Measurements from ENCODE around the gene GLP2R. TPM values are rescaled to one million over a fixed set of nuclear protein-coding genes. Genes with fewer than 3 reads are reported as not detected.

GLP2R gene
- total RNA-seq, 4 donors from 2014 or later = 3.9 to 7.5 (median 5.9) TPM

- TF ChIP-seq, protein P1, sequence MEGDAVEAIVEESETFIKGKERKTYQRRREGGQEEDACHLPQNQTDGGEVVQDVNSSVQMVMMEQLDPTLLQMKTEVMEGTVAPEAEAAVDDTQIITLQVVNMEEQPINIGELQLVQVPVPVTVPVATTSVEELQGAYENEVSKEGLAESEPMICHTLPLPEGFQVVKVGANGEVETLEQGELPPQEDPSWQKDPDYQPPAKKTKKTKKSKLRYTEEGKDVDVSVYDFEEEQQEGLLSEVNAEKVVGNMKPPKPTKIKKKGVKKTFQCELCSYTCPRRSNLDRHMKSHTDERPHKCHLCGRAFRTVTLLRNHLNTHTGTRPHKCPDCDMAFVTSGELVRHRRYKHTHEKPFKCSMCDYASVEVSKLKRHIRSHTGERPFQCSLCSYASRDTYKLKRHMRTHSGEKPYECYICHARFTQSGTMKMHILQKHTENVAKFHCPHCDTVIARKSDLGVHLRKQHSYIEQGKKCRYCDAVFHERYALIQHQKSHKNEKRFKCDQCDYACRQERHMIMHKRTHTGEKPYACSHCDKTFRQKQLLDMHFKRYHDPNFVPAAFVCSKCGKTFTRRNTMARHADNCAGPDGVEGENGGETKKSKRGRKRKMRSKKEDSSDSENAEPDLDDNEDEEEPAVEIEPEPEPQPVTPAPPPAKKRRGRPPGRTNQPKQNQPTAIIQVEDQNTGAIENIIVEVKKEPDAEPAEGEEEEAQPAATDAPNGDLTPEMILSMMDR (IDR thresholded peaks at IDR 0.05; ENCODE audit: low read depth) = no peak
Observed at GRCh38 chr17:9941305-9941704, 115.6 kb downstream of the GLP2R start.

Other genes with a start within 250 kb of the GLP2R start
- not detected for gene CFAP52, start 249.3 kb upstream of the GLP2R start, total RNA-seq
- under 1 TPM in 2 of 4 donors, not detected in 2; 0.22 to 0.51 TPM for gene USP43, start 180.4 kb upstream of the GLP2R start, total RNA-seq
- not detected for gene DHRS7C, start 34.3 kb upstream of the GLP2R start, total RNA-seq
- gene GSG1L2, start 3.8 kb upstream of the GLP2R start, total RNA-seq = not detected
- gene RCVRN, start 79.3 kb downstream of the GLP2R start, total RNA-seq = under 1 TPM in 2 of 4 donors, not detected in 2; 0.17 to 0.22 TPM